IgD-negative memory B cell (primary cell): Measurements from ENCODE around the gene SYNM. TPM values are rescaled to one million over a fixed set of nuclear protein-coding genes. Genes with fewer than 3 reads are reported as not detected.
A peak's percentile ranks its signal among the peaks of the same experiment; 100 is the strongest.

Source experiments
- H3K27ac Mint-ChIP-seq, 3 donors: one replicate each; pipeline ENCODE4 v1.8.0; 2020 to 2022; ENCODE audit warnings: mild to moderate bottlenecking in 3 of 3, mixed read lengths in 3 of 3, moderate library complexity in 1 of 3
- H3K27me3 Mint-ChIP-seq: one replicate; pipeline ENCODE4 v1.8.0; 2021; ENCODE audit warnings: mixed read lengths
- H3K36me3 Mint-ChIP-seq: one replicate; pipeline ENCODE4 v1.8.0; 2020; ENCODE audit warnings: mild to moderate bottlenecking, mixed read lengths
- H3K4me1 Mint-ChIP-seq, 3 donors: one replicate each; pipeline ENCODE4 v1.8.0; 2020 to 2022; ENCODE audit warnings: mixed read lengths in 3 of 3, mild to moderate bottlenecking in 1 of 3
- H3K4me3 Mint-ChIP-seq, 4 donors: one replicate each; pipeline ENCODE4 v1.8.0; 2020 to 2022; ENCODE audit warnings: mild to moderate bottlenecking in 4 of 4, mixed read lengths in 4 of 4, moderate library complexity in 3 of 4
- H3K9me3 Mint-ChIP-seq, 3 donors: one replicate each; pipeline ENCODE4 v1.8.0; 2020 to 2021; ENCODE audit warnings: mixed read lengths in 3 of 3, mild to moderate bottlenecking in 1 of 3
- polyA plus RNA-seq: library from polyadenylated mRNA; unstranded; fragments of 300-500 nt; fragmentation: Illumina TruSeq; gene quantifications from one replicate; pipeline ENCODE4 v1.2.3, GENCODE V29; 2021

The SYNM gene
- polyA plus RNA-seq, 1 donor from 2014 or later = not detected

- Mint-ChIP-seq H3K36me3 (peaks cover 9% of the 10 kb centered on the region), H3K9me3 (no peaks in the 10 kb centered on the region), H3K4me1 (no peaks in the 10 kb centered on the region), H3K27me3 (peaks cover 2% of the 10 kb centered on the region), H3K4me3 (no peak overlapping the region), H3K27ac (no peak overlapping the region)
These were observed 39.1 kb downstream of the SYNM start for GRCh38 chr15:99143655-99144610.

- Mint-ChIP-seq H3K4me1 (no peaks in the 10 kb centered on the region), H3K27ac (no peak overlapping the region), H3K27me3 (peaks cover 2% of the 10 kb centered on the region), H3K4me3 (no peak overlapping the region), H3K9me3 (no peaks in the 10 kb centered on the region), H3K36me3 (peaks cover 9% of the 10 kb centered on the region)
These were observed 40.1 kb downstream of the SYNM start for GRCh38 chr15:99145005-99145404.

- Mint-ChIP-seq H3K27ac (no peak overlapping the region), H3K27me3 (peaks cover 2% of the 10 kb centered on the region), H3K4me3 (no peak overlapping the region), H3K36me3 (peaks cover 7% of the 10 kb centered on the region), H3K4me1 (no peaks in the 10 kb centered on the region), H3K9me3 (no peaks in the 10 kb centered on the region)
These were observed 40.9 kb downstream of the SYNM start for GRCh38 chr15:99145778-99146177.

- Mint-ChIP-seq H3K4me3 (no peak overlapping the region), H3K36me3 (peaks cover 7% of the 10 kb centered on the region), H3K4me1 (no peaks in the 10 kb centered on the region), H3K27ac (no peak overlapping the region), H3K9me3 (no peaks in the 10 kb centered on the region), H3K27me3 (peaks cover 2% of the 10 kb centered on the region)
These were observed 41.8 kb downstream of the SYNM start for GRCh38 chr15:99146661-99147060.

GRCh38 chr15:99148851-99149276 lies 44.0 kb downstream of the SYNM start:
- H3K4me3 Mint-ChIP-seq = peak overlapping the region in 1 of 4 donors; percentile 41
- H3K36me3 Mint-ChIP-seq = peaks cover 7% of the 10 kb centered on the region
- peaks cover 3% of the 10 kb centered on the region for H3K27me3 Mint-ChIP-seq
- no peaks in the 10 kb centered on the region for H3K9me3 Mint-ChIP-seq
- H3K27ac Mint-ChIP-seq = no peak overlapping the region
- no peaks in the 10 kb centered on the region for H3K4me1 Mint-ChIP-seq

- Mint-ChIP-seq H3K36me3 (peaks cover 7% of the 10 kb centered on the region), H3K4me3 (no peak overlapping the region), H3K27ac (no peak overlapping the region), H3K27me3 (peaks cover 3% of the 10 kb centered on the region), H3K4me1 (no peaks in the 10 kb centered on the region), H3K9me3 (no peaks in the 10 kb centered on the region)
These were observed 44.5 kb downstream of the SYNM start for GRCh38 chr15:99149366-99149765.

GRCh38 chr15:99151156-99151555 lies 46.3 kb downstream of the SYNM start:
- no peak overlapping the region for H3K27ac Mint-ChIP-seq
- H3K4me3 Mint-ChIP-seq = no peak overlapping the region
- no peaks in the 10 kb centered on the region for H3K4me1 Mint-ChIP-seq
- H3K36me3 Mint-ChIP-seq = peaks cover 4% of the 10 kb centered on the region
- peaks cover 3% of the 10 kb centered on the region for H3K27me3 Mint-ChIP-seq
- H3K9me3 Mint-ChIP-seq = no peaks in the 10 kb centered on the region

- no peaks in the 10 kb centered on the region for H3K36me3 Mint-ChIP-seq
- peaks cover 1% of the 10 kb centered on the region for H3K27me3 Mint-ChIP-seq
- no peaks in the 10 kb centered on the region for H3K9me3 Mint-ChIP-seq
- no peak overlapping the region for H3K27ac Mint-ChIP-seq
- H3K4me1 Mint-ChIP-seq = no peaks in the 10 kb centered on the region
- no peak overlapping the region for H3K4me3 Mint-ChIP-seq
These were observed 48.2 kb downstream of the SYNM start for GRCh38 chr15:99153026-99153535.

GRCh38 chr15:99154271-99154670 lies 49.4 kb downstream of the SYNM start:
- no peaks in the 10 kb centered on the region for H3K4me1 Mint-ChIP-seq
- H3K9me3 Mint-ChIP-seq = no peaks in the 10 kb centered on the region
- no peak overlapping the region for H3K27ac Mint-ChIP-seq
- no peak overlapping the region for H3K4me3 Mint-ChIP-seq
- H3K36me3 Mint-ChIP-seq = peaks cover 1% of the 10 kb centered on the region
- H3K27me3 Mint-ChIP-seq = peaks cover 1% of the 10 kb centered on the region

- no peaks in the 10 kb centered on the region for H3K4me1 Mint-ChIP-seq
- H3K27ac Mint-ChIP-seq = no peak overlapping the region
- H3K9me3 Mint-ChIP-seq = no peaks in the 10 kb centered on the region
- peaks cover 1% of the 10 kb centered on the region for H3K27me3 Mint-ChIP-seq
- no peak overlapping the region for H3K4me3 Mint-ChIP-seq
- peaks cover 3% of the 10 kb centered on the region for H3K36me3 Mint-ChIP-seq
These were observed 51.1 kb downstream of the SYNM start for GRCh38 chr15:99155961-99156443.

GRCh38 chr15:99157456-99157855 lies 52.6 kb downstream of the SYNM start:
- H3K4me3 Mint-ChIP-seq = no peak overlapping the region
- H3K9me3 Mint-ChIP-seq = no peaks in the 10 kb centered on the region
- no peaks in the 10 kb centered on the region for H3K27me3 Mint-ChIP-seq
- H3K27ac Mint-ChIP-seq = no peak overlapping the region
- no peaks in the 10 kb centered on the region for H3K4me1 Mint-ChIP-seq
- H3K36me3 Mint-ChIP-seq = peaks cover 3% of the 10 kb centered on the region

GRCh38 chr15:99158626-99159412 lies 53.9 kb downstream of the SYNM start:
- peaks cover 3% of the 10 kb centered on the region for H3K36me3 Mint-ChIP-seq
- no peak overlapping the region for H3K4me3 Mint-ChIP-seq
- H3K27ac Mint-ChIP-seq = no peak overlapping the region
- H3K9me3 Mint-ChIP-seq = no peaks in the 10 kb centered on the region
- H3K4me1 Mint-ChIP-seq = peaks cover 0 to 11% (median 8%) of the 10 kb centered on the region in 3 donors
- no peaks in the 10 kb centered on the region for H3K27me3 Mint-ChIP-seq

GRCh38 chr15:99163271-99164062 lies 58.6 kb downstream of the SYNM start:
- Mint-ChIP-seq H3K9me3 (no peaks in the 10 kb centered on the region), H3K27ac (no peak overlapping the region), H3K4me3 (no peak overlapping the region), H3K4me1 (peaks cover 9 to 32% (median 14%) of the 10 kb centered on the region in 3 donors), H3K36me3 (peaks cover 3% of the 10 kb centered on the region), H3K27me3 (no peaks in the 10 kb centered on the region)

GRCh38 chr15:99164119-99164518 lies 59.2 kb downstream of the SYNM start:
- Mint-ChIP-seq H3K27me3 (no peaks in the 10 kb centered on the region), H3K36me3 (peaks cover 3% of the 10 kb centered on the region), H3K4me1 (peaks cover 9 to 32% (median 14%) of the 10 kb centered on the region in 3 donors), H3K27ac (no peak overlapping the region), H3K4me3 (no peak overlapping the region), H3K9me3 (no peaks in the 10 kb centered on the region)
